IPS-20b (cell line): ENCODE measurements around the gene DPEP2.

Experiments used
- H3K27ac ChIP-seq: one replicate; pipeline ENCODE4 v1.5.1; 2013; ENCODE audit warnings: low read length
- H3K27me3 ChIP-seq: 2 replicates; pipeline ENCODE4 v1.6.1; 2013; ENCODE audit warnings: mild to moderate bottlenecking, low read length, inconsistent platforms; ENCODE audit not compliant: insufficient read depth
- H3K36me3 ChIP-seq: 2 replicates; pipeline ENCODE4 v1.6.1; 2013; ENCODE audit warnings: low read depth, mild to moderate bottlenecking, inconsistent platforms, low read length, moderate library complexity; ENCODE audit not compliant: insufficient read depth
- H3K4me1 ChIP-seq: 2 replicates; pipeline ENCODE4 v1.6.1; 2013; ENCODE audit warnings: mild to moderate bottlenecking, control low read depth, inconsistent platforms, low read length, moderate library complexity; ENCODE audit not compliant: insufficient read depth
- H3K4me3 ChIP-seq: 2 replicates; pipeline ENCODE4 v1.5.1; 2013; ENCODE audit warnings: mild to moderate bottlenecking, low read length, inconsistent platforms
- H3K9ac ChIP-seq: 2 replicates; pipeline ENCODE4 v1.6.1; 2013; ENCODE audit warnings: low read depth, mild to moderate bottlenecking, inconsistent platforms, low read length, moderate library complexity
- H3K9me3 ChIP-seq: 2 replicates; pipeline ENCODE4 v1.6.1; 2013; ENCODE audit warnings: mild to moderate bottlenecking, low read depth, low read length, inconsistent platforms; ENCODE audit not compliant: insufficient read depth

Gene DPEP2

DNA sequence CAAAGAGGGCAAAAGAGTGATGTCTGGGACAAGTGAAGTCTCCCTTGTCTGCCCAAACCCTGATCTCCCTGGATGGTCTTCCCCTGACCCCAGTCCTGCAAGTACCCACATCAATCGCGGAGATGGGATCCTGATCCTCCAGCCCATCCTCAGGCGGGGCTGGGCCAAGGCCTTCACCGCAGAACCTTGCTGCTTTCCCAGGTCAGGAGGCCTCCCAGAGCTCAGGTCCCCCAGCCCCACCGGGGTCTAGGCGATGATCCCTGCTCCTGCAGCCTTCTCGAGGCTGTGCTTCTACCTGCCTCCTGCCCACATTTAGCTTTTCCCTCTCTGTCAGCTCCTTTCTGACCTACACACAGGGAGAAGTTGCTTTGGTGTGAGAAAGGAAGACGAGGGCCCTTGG lies 37.1 kb downstream of the DPEP2 start:
- no peak overlapping the region for H3K4me3 ChIP-seq
- H3K36me3 ChIP-seq: peaks cover 55% of the 10 kb centered on the region
- H3K4me1 ChIP-seq: peaks cover 22% of the 10 kb centered on the region
- H3K27me3 ChIP-seq: 0 out of 2 replicates have a peak, but pooled peaks cover under 1% of the 10 kb centered on the region
- H3K27ac ChIP-seq: no peak overlapping the region
- no peak overlapping the region for H3K9ac ChIP-seq
- no peaks in the 10 kb centered on the region for H3K9me3 ChIP-seq

DNA sequence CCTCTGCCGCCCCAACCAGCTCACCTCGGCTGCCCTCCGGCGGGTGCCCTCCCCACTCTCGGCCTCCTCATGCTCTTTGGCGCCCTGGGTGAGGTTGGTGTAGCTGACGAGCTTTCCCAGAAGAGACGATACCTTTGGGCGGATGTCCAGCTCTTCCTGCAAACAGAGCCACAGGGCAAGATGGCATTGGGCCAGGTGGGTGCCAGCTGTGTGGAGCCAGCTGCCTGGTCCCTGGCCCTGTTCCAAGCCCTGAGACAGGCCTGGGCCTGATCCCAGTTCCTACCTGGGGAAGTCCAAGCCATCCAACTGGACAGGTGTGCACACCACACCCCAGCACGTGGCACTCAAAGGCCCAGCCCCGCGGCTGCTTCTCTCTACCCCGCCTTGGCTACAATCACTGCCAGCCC lies 37.7 kb downstream of the DPEP2 start:
- no peaks in the 10 kb centered on the region for H3K9me3 ChIP-seq
- no peak overlapping the region for H3K27ac ChIP-seq
- no peak overlapping the region for H3K4me3 ChIP-seq
- no peaks in the 10 kb centered on the region for H3K27me3 ChIP-seq
- no peak overlapping the region for H3K9ac ChIP-seq
- peaks cover 16% of the 10 kb centered on the region for H3K4me1 ChIP-seq
- H3K36me3 ChIP-seq: peaks cover 55% of the 10 kb centered on the region

DNA sequence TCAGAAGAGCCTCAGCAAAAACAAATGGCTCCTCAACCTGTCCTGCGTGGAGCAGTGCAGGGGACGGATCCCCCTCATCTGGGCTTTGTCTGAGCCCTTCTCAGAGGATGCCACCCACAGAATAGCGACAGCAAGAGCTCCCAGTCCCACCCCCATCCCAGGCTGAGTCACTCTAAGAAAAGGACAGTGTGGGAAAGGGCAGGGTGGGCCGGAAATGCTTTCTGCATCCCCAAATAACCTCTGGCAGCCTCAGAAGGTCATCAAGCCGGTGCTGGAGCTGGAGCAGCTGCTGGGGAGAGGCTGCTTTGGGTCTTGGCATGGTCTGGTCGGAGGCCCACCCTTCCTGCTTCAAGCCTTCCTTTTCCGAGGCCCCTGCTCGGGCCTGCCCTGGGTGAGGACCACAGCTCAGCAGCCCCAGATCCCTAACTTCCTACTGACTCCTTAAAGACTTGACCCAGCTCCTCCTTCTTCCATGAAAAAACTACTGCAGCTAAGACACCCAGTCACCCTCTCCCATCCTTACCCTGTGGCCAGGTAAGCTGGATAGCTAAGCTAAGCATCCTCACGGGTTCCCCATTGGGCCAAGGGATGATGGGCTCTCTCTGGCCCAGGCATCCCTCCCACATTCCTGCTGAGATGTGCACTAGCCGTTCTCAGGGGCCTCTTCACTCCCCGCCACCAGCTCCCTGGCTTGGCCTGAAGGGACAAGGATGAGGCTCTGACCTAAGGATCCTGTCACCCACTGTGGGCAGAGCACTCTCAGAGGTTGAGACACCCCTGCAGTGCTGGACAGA lies 39.6 kb downstream of the DPEP2 start:
- no peaks in the 10 kb centered on the region for H3K9me3 ChIP-seq
- H3K4me1 ChIP-seq: peaks cover 10% of the 10 kb centered on the region
- H3K27ac ChIP-seq: no peak overlapping the region
- peaks cover 55% of the 10 kb centered on the region for H3K36me3 ChIP-seq
- no peak overlapping the region for H3K9ac ChIP-seq
- no peak overlapping the region for H3K4me3 ChIP-seq
- no peaks in the 10 kb centered on the region for H3K27me3 ChIP-seq

DNA sequence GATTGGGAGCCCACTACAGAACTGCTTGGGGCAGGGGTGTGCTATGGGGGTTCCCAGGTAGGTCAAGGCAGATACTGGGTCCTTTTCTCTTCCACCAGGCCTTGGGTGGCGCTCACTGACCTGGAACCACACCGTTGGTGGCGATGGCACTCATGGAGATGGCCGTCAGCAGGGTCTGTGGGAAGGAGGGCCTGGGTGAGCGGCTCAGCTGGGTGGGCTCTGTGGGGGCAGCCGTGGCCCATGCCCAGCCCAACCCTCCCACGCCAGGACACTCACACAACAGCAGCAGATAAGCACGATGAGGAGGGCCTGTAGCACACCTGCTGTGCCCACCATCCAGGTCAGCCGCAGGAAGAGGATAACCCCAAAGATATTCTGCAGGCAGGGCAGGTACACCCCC lies 41.7 kb downstream of the DPEP2 start:
- no peak overlapping the region for H3K4me3 ChIP-seq
- no peaks in the 10 kb centered on the region for H3K9me3 ChIP-seq
- no peaks in the 10 kb centered on the region for H3K27me3 ChIP-seq
- H3K27ac ChIP-seq: no peak overlapping the region
- H3K4me1 ChIP-seq: no peaks in the 10 kb centered on the region
- no peak overlapping the region for H3K9ac ChIP-seq
- H3K36me3 ChIP-seq: peaks cover 60% of the 10 kb centered on the region

DNA sequence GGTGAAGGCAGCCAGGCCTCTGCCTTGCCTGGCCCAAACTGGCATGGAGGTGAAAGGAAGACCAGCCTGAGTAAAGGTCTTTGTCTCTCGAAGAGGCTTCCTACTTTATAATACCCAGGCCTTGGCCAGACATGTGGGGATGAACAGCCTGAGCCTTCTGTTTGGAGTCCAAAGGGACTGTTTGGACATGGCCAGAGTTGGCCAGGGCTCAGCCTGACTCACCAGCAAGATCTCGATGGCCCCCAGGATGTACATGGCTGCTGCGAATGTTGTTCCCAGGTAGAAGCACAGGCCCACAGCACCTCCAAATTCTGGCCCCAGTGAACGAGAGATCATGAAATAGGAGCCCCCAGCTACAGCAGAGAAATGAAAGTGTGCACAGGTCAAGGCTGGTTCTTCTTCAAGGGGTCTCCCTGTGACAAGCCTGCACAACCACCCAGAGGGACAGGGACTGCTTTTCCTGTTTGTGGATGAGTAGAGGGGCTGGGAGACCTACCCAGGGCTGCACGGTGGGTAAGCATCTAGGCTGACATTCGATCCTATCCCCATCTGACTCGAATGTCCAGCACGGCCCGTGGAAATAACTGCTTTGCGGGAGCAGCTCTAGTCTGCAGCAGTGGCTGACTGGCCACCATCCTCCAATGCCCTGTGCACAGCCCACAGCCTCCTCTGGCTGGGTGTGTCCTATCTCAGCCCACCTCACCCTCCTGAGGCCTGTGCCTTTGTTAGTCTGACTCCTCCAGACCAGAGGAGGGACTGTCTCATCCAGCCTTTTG lies 44.7 kb downstream of the DPEP2 start:
- no peaks in the 10 kb centered on the region for H3K27me3 ChIP-seq
- H3K9me3 ChIP-seq: no peaks in the 10 kb centered on the region
- H3K27ac ChIP-seq: no peak overlapping the region
- no peak overlapping the region for H3K4me3 ChIP-seq
- no peaks in the 10 kb centered on the region for H3K4me1 ChIP-seq
- H3K36me3 ChIP-seq: peaks cover 61% of the 10 kb centered on the region
- no peak overlapping the region for H3K9ac ChIP-seq

DNA sequence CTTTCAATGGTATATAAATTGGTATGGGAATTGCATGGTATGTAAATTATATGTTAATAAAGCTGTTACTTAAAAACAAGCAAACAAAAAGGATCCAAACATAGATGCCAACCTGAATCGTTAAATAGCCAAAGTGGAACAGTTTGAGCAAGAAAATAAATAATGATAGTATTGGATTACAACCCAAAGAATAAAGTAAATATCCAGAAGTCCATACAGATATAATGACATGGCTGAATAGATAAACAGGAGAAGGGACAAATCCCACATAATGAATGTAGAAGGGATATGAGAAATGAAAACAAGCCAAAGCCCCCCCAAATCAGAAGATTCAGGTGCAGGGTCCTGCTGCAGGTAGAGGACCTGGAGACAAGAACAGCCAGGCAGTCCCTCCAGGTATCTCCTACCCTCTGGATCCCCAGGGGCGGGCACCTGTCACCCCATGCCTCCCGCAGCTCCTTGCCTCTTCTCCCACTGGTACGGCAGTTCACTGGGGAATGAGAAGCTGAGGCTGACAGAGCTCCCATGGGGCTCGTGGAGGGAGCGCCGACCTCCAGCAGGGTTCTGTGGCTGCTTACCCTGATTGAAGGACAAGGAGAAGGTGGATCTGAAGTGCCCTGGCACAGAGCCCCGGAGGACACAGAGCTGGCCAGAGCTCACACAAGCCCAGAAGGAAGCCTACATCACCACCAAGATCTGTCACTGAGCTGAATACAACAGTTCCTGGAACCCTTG lies 45.5 kb downstream of the DPEP2 start:
- Histone ChIP-seq H3K27ac (no peak overlapping the region), H3K36me3 (peaks cover 56% of the 10 kb centered on the region), H3K9ac (no peak overlapping the region), H3K27me3 (no peaks in the 10 kb centered on the region), H3K4me1 (no peaks in the 10 kb centered on the region), H3K9me3 (no peaks in the 10 kb centered on the region), H3K4me3 (no peak overlapping the region)

DNA sequence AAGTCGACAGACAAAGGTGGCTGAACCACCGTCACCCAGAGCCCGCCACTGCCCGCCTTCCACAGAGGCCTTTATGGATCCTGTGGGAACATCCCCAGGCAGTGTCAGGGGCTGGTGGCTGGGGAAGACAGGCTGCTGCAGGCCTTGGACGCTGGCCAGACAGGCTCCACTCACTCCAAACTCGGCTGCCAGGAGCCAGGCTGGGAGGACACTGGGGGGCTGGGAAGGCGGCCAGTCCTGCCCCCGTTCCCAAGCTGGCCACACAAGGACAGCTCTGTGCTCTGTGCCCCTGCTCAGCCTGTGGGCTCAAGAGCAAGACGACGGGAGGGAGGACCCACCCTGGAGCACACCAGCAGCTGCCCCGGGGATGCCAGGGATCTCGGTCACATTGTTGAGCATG lies 47.8 kb downstream of the DPEP2 start:
- Histone ChIP-seq H3K9ac (no peak overlapping the region), H3K36me3 (peaks cover 60% of the 10 kb centered on the region), H3K4me3 (no peak overlapping the region), H3K9me3 (no peaks in the 10 kb centered on the region), H3K4me1 (no peaks in the 10 kb centered on the region), H3K27me3 (no peaks in the 10 kb centered on the region), H3K27ac (no peak overlapping the region)

DNA sequence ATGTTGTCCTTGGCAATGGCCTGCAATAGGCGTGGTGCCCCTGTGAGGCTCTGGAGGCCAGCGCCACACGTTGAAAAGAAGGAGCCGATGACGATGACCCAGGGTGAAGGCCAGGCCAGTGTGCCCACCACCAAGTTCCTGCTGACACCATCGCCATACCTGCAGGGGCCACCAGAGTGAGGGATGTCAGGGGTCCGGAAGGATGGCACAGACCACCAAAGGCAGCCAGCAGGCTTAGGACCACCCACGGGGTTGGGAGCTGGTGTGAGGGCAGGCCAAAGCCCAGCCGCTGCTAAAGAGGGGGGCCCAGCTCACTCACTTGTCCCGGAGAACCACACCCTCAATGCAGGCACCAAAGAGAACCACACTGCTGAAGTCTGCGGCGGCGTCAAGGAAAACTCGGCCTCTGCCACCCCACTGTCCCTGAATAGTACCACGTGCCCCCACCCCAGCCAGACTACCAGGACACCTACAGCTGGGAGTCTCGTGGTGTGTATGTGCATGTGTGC lies 48.9 kb downstream of the DPEP2 start:
- H3K4me3 ChIP-seq: no peak overlapping the region
- H3K4me1 ChIP-seq: no peaks in the 10 kb centered on the region
- no peaks in the 10 kb centered on the region for H3K9me3 ChIP-seq
- H3K9ac ChIP-seq: no peak overlapping the region
- H3K27ac ChIP-seq: no peak overlapping the region
- H3K27me3 ChIP-seq: no peaks in the 10 kb centered on the region
- peaks cover 70% of the 10 kb centered on the region for H3K36me3 ChIP-seq

DNA sequence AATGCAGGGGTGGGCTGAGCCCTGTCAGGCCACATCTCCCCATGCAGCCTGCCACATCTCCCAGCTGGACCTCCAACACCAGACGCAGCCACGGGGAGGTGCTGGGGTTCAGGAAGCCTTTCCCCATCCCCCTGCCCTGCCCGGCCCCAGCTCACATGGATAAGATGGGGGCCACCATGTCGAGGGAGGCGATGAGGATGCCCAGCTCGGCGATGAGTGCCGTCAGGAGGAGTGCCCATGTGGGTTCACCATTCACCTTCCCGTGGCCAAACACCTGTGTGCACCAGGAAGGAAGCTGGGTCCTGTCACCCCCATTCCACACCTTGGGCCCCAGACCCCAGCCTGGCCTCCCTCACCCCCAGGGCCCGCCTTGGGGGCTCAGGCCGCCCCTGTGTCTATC lies 49.6 kb downstream of the DPEP2 start:
- Histone ChIP-seq H3K9ac (no peak overlapping the region), H3K27me3 (no peaks in the 10 kb centered on the region), H3K4me3 (no peak overlapping the region), H3K9me3 (no peaks in the 10 kb centered on the region), H3K27ac (no peak overlapping the region), H3K36me3 (peaks cover 77% of the 10 kb centered on the region), H3K4me1 (no peaks in the 10 kb centered on the region)

DNA sequence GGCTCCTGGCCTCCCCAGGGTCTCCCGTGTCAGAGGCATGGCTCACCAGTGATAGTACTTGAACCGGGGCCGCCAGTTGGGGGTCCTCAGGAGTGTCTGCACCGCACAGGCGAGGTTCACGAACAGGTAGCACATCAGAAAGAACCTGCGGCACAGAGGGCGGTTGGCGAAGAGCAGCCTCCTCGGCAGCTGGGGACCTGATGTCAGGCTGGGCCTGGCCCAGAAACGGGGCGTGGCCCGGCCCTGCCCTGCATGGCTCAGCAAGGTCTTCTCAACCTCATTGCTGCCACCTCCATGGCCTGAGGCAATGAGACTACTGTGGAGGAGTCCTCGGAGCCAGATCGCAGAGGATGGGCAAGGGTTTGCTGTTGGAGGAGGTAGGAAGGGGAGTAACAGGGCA lies 51.3 kb downstream of the DPEP2 start:
- no peaks in the 10 kb centered on the region for H3K27me3 ChIP-seq
- no peak overlapping the region for H3K27ac ChIP-seq
- peaks cover 68% of the 10 kb centered on the region for H3K36me3 ChIP-seq
- no peaks in the 10 kb centered on the region for H3K9me3 ChIP-seq
- H3K4me1 ChIP-seq: no peaks in the 10 kb centered on the region
- no peak overlapping the region for H3K9ac ChIP-seq
- no peak overlapping the region for H3K4me3 ChIP-seq

DNA sequence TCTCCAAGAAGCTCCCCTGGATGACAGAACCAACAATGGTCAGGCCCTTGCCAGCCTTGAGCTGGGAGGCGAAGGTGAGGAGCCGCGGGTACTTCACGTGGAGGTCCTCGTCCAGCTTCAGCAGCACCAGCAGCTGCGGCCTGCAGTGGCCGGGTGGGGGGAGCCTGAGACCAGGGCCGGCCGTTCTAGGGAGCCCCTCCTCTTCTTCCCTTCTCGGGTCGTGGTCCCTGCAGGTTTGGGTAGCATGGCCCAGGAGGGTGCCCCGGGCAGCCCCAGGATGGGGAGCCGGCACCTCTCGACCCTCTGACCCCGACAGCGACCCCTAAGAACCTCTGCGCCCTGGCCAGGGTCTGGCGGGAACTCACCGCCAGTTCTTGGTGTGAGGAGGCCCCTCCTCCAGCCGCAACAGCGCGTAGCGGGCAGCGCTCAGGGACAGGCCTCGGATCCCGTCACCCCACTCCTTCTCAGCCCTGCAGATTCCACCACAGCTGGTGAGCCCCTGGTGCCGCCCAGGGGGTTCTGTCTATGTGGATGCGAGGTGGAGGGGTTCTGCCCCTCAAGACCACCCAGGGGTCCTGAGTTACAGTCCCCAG lies 52.2 kb downstream of the DPEP2 start:
- peaks cover 65% of the 10 kb centered on the region for H3K36me3 ChIP-seq
- no peaks in the 10 kb centered on the region for H3K9me3 ChIP-seq
- H3K4me3 ChIP-seq: no peak overlapping the region
- H3K9ac ChIP-seq: no peak overlapping the region
- no peaks in the 10 kb centered on the region for H3K4me1 ChIP-seq
- no peaks in the 10 kb centered on the region for H3K27me3 ChIP-seq
- H3K27ac ChIP-seq: no peak overlapping the region
